HepG2 (cell line): ENCODE results near the gene PAPOLB. TPM values are rescaled to one million over a fixed set of nuclear protein-coding genes. Genes with fewer than 3 reads are reported as not detected.

Experiments used
- ATF1 ChIP-seq: IDR thresholded peaks from 2 replicates; pipeline ENCODE4 v1.6.1; 2016; ENCODE audit warnings: mild to moderate bottlenecking, control low read depth
- ATF7 ChIP-seq, 2 experiments: fragments of 450-650 bp in 1 of 2; sonication (generic) in 1 of 2; formaldehyde crosslinking in 1 of 2; IDR thresholded peaks; 2 replicates each; pipeline versions ENCODE4 v1.4.0 to v1.6.1; 2016 to 2020; ENCODE audit warnings: antibody characterized with exemption in 1 of 2, mild to moderate bottlenecking in 1 of 2, missing genetic modification reagents in 1 of 2
- CBFB ChIP-seq: sonication (generic); formaldehyde crosslinking; IDR thresholded peaks from 2 replicates; pipeline ENCODE4 v1.4.0; 2020; ENCODE audit warnings: missing genetic modification reagents
- DNMT3B ChIP-seq: conservative IDR thresholded peaks from 2 replicates; pipeline ENCODE4 v1.6.1; 2016; ENCODE audit warnings: missing biosample characterization, control low read depth
- FOXC1 ChIP-seq: sonication (generic); formaldehyde crosslinking; IDR thresholded peaks from 2 replicates; pipeline ENCODE4 v1.8.0; 2022; ENCODE audit warnings: mild to moderate bottlenecking, missing genetic modification reagents, borderline replicate concordance
- FOXJ3 ChIP-seq: sonication (generic); formaldehyde crosslinking; IDR thresholded peaks from 2 replicates; pipeline ENCODE4 v1.4.0; 2020; ENCODE audit warnings: missing genetic modification reagents, mild to moderate bottlenecking, borderline replicate concordance
- HNRNPL ChIP-seq: fragments of 200-400 bp; formaldehyde crosslinking; IDR thresholded peaks from 2 replicates; pipeline ENCODE4 v1.6.1; 2017; ENCODE audit warnings: mild to moderate bottlenecking, low read depth, low read length
- HOXA3 ChIP-seq: sonication (generic); formaldehyde crosslinking; IDR thresholded peaks from 2 replicates; pipeline ENCODE4 v1.5.0; 2020; ENCODE audit warnings: missing genetic modification reagents
- IKZF1 ChIP-seq: fragments of 450-650 bp; IDR thresholded peaks from 2 replicates; pipeline ENCODE4 v1.7.1; 2016
- KAT7 ChIP-seq: IDR thresholded peaks from 2 replicates; pipeline ENCODE4 v1.6.1; 2018; ENCODE audit warnings: borderline replicate concordance, missing compliant biosample characterization
- MEIS1 ChIP-seq: sonication (generic); formaldehyde crosslinking; IDR thresholded peaks from 2 replicates; pipeline ENCODE4 v1.9.0; 2021; ENCODE audit warnings: mild to moderate bottlenecking, missing genetic modification reagents, moderate library complexity, borderline replicate concordance
- MTF2 ChIP-seq: sonication (generic); formaldehyde crosslinking; IDR thresholded peaks from 2 replicates; pipeline ENCODE4 v1.5.0; 2020; ENCODE audit warnings: missing genetic modification reagents, borderline replicate concordance
- RAD51 ChIP-seq: fragments of 450-650 bp; IDR thresholded peaks from 2 replicates; pipeline ENCODE4 v1.6.1; 2016; ENCODE audit warnings: borderline replicate concordance
- RFX1 ChIP-seq: fragments of 450-650 bp; IDR thresholded peaks from 2 replicates; pipeline ENCODE4 v1.6.1; 2017
- SAP130 ChIP-seq: IDR thresholded peaks from 2 replicates; pipeline ENCODE4 v1.6.1; 2016; ENCODE audit warnings: low read depth
- SMC3 ChIP-seq: IDR thresholded peaks from 2 replicates; pipeline ENCODE4 v1.6.1; 2011; ENCODE audit warnings: low read length, improper control_type of control experiment
- SP1 ChIP-seq, 2 experiments: fragments of 450-650 bp in 1 of 2; sonication (generic) in 1 of 2; formaldehyde crosslinking in 1 of 2; IDR thresholded peaks; 2 replicates each; pipeline versions ENCODE4 v1.4.0 to v1.6.1; 2016 to 2020; ENCODE audit warnings: missing genetic modification reagents in 1 of 2
- TARDBP ChIP-seq: sonication (generic); formaldehyde crosslinking; IDR thresholded peaks from 2 replicates; pipeline ENCODE4 v1.8.0; 2022; ENCODE audit warnings: mild to moderate bottlenecking, missing genetic modification reagents
- ZNF3 ChIP-seq: IDR thresholded peaks from 2 replicates; pipeline ENCODE4 v1.7.0; 2017; ENCODE audit warnings: inconsistent platforms
- ZNF30 ChIP-seq: sonication (generic); formaldehyde crosslinking; IDR thresholded peaks from 2 replicates; pipeline ENCODE4 v1.5.0; 2020; ENCODE audit warnings: mild to moderate bottlenecking, missing genetic modification reagents
- ZNF543 ChIP-seq: sonication (generic); formaldehyde crosslinking; IDR thresholded peaks from 2 replicates; pipeline ENCODE4 v1.4.0; 2020; ENCODE audit warnings: mild to moderate bottlenecking, missing genetic modification reagents
- ZNF773 ChIP-seq: sonication (generic); formaldehyde crosslinking; IDR thresholded peaks from 2 replicates; pipeline ENCODE4 v1.4.0; 2020; ENCODE audit warnings: missing genetic modification reagents, borderline replicate concordance
- ZNF777 ChIP-seq: sonication (generic); formaldehyde crosslinking; IDR thresholded peaks from 2 replicates; pipeline ENCODE4 v1.4.0; 2020; ENCODE audit warnings: missing genetic modification reagents
- polyA plus RNA-seq, 8 experiments: library from polyadenylated mRNA; depleted of rRNA in 3 of 8; stranded (reverse) in 7 of 8; unstranded in 1 of 8; fragments of >200 nt; fragmentation: Illumina TruSeq in 4 of 8; extraction: Trizol in 4 of 8; gene quantifications; 2 replicates each; pipeline versions ENCODE4 v1.2.1 to v1.2.3, GENCODE V29; 2011 to 2016; ENCODE audit warnings: low read depth in 4 of 8, missing spikeins in 1 of 8, mixed read lengths in 1 of 8; ENCODE audit not compliant: insufficient read depth in 1 of 8
- total RNA-seq, 5 experiments: library from RNA; depleted of rRNA; stranded (reverse); fragments of >200 nt; fragmentation: Illumina TruSeq; extraction: Trizol; gene quantifications; 2 replicates each; pipeline ENCODE4 v1.2.3, GENCODE V29; 2016; ENCODE audit warnings: low read depth in 1 of 5
- TF ChIP-seq, protein P1 (sequence below): sonication (generic); formaldehyde crosslinking; IDR thresholded peaks from 2 replicates; pipeline ENCODE4 v1.4.0; 2020; ENCODE audit warnings: missing genetic modification reagents
- TF ChIP-seq, protein P2 (sequence below): sonication (generic); formaldehyde crosslinking; IDR thresholded peaks from 2 replicates; pipeline ENCODE4 v1.4.0; 2020; ENCODE audit warnings: missing genetic modification reagents, borderline replicate concordance
- TF ChIP-seq, protein P3 (sequence below): sonication (generic); formaldehyde crosslinking; IDR thresholded peaks from 2 replicates; pipeline ENCODE4 v1.5.0; 2020; ENCODE audit warnings: mild to moderate bottlenecking, missing genetic modification reagents, moderate library complexity
- TF ChIP-seq, protein P4 (sequence below): IDR thresholded peaks from 2 replicates; pipeline ENCODE4 v1.6.1; 2016; ENCODE audit warnings: missing genetic modification reagents, missing compliant biosample characterization

The PAPOLB gene
- total and polyA plus RNA-seq, 2 of the 13 experiments (the other 11 are each of a cell fraction or from before 2014, with no cell fraction given), result not detected

DNA sequence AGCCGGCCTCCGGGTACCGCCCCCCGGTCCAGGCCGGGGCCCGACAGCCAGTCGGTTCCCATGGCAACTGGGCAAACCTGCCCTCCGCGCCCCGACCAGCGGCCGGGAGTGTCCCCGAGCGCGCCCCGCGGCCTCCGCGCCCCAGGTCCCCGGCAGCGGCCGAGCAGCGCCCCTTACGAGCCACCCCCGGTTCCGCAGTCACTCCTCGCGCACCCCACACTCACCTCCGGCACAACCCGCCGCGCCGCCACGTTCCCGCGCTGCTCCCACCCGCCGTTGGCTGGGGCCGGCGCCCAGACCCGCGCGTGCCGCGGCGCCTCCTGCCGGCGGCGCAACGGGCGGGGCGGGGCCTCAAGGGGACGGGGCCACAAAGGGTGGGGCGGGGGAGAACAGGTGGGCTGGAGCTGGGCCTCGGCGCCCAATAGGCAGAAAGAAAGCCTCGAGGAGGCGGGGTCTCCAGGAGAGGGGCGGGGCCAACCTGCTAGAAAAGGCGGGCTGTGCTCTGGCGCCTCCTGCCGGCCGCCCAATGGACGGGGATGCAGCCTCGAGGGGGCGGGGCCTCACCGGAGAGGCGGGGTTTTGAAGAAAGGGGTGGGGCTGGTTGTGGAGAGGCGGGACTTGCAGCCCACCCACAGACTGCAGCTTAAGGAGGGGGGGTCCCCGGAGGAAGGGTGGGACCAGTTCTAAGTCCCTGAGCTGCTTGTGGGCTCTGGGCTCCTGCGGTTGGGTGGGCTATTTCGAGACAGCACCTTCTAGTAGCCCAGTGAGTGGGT, 21.7 kb upstream of the PAPOLB start, which contains the start of gene RADIL (continued):
- TF ChIP-seq, protein P1, sequence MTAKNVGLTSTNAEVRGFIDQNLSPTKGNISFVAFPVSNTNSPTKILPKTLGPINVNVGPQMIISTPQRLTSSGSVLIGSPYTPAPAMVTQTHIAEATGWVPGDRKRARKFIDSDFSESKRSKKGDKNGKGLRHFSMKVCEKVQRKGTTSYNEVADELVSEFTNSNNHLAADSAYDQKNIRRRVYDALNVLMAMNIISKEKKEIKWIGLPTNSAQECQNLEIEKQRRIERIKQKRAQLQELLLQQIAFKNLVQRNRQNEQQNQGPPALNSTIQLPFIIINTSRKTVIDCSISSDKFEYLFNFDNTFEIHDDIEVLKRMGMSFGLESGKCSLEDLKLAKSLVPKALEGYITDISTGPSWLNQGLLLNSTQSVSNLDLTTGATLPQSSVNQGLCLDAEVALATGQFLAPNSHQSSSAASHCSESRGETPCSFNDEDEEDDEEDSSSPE (CRISPR knock-in tag), result peak; percentile 82
- TF ChIP-seq MTF2 (CRISPR knock-in tag) (no peak), ATF7 (IDR thresholded peaks at IDR 0.05) (no peak), ATF7 (CRISPR knock-in tag; IDR thresholded peaks at IDR 0.05) (no peak), ATF1 (CRISPR knock-in tag) (no peak), KAT7 (CRISPR knock-in tag) (no peak), IKZF1 (no peak), ZNF3 (CRISPR knock-in tag) (no peak), RFX1 (peak; percentile 72), SMC3 (peak; percentile 6; the same call in 1 of the 2 replicates), RAD51 (no peak), ZNF777 (CRISPR knock-in tag) (peak; percentile 45; the same call in 1 of the 2 replicates), FOXJ3 (CRISPR knock-in tag) (no peak), ZNF543 (CRISPR knock-in tag) (no peak), HOXA3 (CRISPR knock-in tag) (peak; percentile 38; the same call in 1 of the 2 replicates), ZNF773 (CRISPR knock-in tag) (no peak), MEIS1 (CRISPR knock-in tag) (no peak; the same call in 1 of the 2 replicates), DNMT3B (no peak), TARDBP (no peak), HNRNPL (no peak), ZNF30 (no peak), SP1 (IDR thresholded peaks at IDR 0.05) (0 out of 2 replicates have a peak, but pooled peaks have one; percentile 24), SP1 (CRISPR knock-in tag; IDR thresholded peaks at IDR 0.05) (peak; percentile 99), CBFB (CRISPR knock-in tag) (no peak), FOXC1 (CRISPR knock-in tag) (no peak), SAP130 (peak; percentile 35; the same call in 1 of the 2 replicates)
- TF ChIP-seq, protein P2, sequence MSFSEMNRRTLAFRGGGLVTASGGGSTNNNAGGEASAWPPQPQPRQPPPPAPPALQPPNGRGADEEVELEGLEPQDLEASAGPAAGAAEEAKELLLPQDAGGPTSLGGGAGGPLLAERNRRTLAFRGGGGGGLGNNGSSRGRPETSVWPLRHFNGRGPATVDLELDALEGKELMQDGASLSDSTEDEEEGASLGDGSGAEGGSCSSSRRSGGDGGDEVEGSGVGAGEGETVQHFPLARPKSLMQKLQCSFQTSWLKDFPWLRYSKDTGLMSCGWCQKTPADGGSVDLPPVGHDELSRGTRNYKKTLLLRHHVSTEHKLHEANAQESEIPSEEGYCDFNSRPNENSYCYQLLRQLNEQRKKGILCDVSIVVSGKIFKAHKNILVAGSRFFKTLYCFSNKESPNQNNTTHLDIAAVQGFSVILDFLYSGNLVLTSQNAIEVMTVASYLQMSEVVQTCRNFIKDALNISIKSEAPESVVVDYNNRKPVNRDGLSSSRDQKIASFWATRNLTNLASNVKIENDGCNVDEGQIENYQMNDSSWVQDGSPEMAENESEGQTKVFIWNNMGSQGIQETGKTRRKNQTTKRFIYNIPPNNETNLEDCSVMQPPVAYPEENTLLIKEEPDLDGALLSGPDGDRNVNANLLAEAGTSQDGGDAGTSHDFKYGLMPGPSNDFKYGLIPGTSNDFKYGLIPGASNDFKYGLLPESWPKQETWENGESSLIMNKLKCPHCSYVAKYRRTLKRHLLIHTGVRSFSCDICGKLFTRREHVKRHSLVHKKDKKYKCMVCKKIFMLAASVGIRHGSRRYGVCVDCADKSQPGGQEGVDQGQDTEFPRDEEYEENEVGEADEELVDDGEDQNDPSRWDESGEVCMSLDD (CRISPR knock-in tag), result no peak
- TF ChIP-seq, protein P3, sequence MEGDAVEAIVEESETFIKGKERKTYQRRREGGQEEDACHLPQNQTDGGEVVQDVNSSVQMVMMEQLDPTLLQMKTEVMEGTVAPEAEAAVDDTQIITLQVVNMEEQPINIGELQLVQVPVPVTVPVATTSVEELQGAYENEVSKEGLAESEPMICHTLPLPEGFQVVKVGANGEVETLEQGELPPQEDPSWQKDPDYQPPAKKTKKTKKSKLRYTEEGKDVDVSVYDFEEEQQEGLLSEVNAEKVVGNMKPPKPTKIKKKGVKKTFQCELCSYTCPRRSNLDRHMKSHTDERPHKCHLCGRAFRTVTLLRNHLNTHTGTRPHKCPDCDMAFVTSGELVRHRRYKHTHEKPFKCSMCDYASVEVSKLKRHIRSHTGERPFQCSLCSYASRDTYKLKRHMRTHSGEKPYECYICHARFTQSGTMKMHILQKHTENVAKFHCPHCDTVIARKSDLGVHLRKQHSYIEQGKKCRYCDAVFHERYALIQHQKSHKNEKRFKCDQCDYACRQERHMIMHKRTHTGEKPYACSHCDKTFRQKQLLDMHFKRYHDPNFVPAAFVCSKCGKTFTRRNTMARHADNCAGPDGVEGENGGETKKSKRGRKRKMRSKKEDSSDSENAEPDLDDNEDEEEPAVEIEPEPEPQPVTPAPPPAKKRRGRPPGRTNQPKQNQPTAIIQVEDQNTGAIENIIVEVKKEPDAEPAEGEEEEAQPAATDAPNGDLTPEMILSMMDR (CRISPR knock-in tag), result peak; percentile 90
- TF ChIP-seq, protein P4, sequence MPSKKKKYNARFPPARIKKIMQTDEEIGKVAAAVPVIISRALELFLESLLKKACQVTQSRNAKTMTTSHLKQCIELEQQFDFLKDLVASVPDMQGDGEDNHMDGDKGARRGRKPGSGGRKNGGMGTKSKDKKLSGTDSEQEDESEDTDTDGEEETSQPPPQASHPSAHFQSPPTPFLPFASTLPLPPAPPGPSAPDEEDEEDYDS (CRISPR knock-in tag), result peak; percentile 94
